Stimulated activated CD8-positive, alpha-beta memory T cell treated with anti-CD3 and anti-CD28 coated beads, Interleukin-2, amount 100 ng/mL, for 48 hours (primary cell): Measurements from ENCODE around the gene SPATA1.
"Not testable (repeated sequence)": the region's sequence is repeated elsewhere in the genome, so short reads cannot be mapped to it uniquely, and the experiment has no call there.

Experiments
- DNase-seq, 2 donors: peaks; one replicate each; pipeline ENCODE4 v3.0.0-alpha.2; 2020; ENCODE audit warnings: low read depth in 2 of 2

The SPATA1 gene, protein sequence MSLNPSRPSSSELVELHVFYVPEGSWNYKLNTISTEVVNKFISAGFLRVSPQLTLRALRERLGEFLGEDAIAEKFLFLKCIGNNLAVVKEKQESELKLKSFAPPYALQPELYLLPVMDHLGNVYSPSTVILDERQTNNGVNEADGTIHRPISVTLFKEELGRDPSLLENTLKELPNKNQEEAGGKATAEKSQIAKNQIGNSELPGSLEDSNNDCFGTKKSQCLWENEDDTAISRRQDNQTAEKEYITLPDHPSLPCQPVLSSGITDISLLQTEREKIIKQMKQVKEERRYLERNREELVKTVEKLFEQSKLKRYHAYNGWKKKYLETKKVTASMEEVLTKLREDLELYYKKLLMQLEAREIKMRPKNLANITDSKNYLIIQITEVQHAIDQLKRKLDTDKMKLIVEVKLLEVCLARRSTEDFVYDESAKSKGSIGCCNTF

DNA sequence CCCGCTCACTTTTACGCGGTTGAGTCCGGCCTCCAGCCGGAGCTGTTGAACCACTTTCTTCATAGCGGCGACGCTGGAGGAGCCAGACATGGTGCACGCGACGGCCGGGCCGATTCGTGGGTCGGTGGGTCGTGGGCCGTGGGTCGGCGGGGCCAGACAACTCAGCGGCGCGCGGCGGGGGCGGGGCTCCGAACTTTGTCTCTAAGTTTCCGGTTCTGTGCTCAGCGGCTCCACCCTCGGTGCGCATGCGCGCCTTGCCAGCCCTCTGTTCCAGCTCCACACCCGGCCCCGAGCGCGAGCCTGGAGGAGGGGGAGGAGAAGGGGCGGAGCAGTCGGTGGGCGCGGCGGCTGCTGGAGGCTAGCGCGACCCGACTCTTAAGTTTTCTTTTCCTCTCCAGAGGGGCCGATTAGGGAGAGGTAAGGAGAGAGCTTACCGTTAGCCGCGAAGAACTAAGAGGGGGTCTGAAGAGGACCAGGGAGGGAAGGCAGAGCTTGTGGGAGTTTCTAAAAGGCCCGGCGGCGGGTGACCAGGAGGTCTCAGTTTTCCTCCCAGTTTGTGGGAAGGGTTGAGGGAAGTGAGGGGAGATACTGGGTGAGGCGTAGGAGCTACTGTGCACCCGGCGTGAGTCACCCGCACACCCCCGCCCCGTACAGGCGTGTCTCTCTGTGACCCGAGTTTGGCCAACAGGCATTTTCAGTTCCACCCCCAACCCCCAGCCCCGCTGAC is at the start of gene SPATA1, which contains the start of gene GNG5:
SPATA1 (plus strand) TSS at position 385 of the 727 bp plus-strand sequence. CDS start 9,974 bp downstream, outside the sequence.
GNG5 (minus strand) TSS at position 580 of the 727 bp plus-strand sequence; CDS start at position 90, 490 bp downstream.
- DNase-seq = peak; percentile 98

DNA sequence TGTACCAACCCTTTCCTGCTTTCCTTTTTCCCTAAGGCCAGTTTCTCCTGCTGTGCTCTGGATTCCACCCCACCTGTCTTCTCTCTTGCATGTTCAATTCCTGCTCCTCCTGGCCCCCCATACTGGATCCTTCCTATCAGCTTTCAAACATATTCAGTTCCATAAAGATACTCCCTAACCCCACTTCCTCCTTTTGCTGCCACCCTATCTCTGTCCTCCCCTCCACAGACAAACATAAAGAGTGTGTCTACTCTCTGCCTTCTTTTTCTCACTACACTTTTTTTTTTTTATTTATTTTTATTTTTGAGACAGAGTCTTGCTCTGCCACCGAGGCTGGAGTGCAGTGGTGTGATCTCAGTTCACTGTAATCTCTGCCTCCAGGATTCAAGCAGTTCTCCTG is 44.1 kb upstream of the SPATA1 start:
- no peak for DNase-seq

DNA sequence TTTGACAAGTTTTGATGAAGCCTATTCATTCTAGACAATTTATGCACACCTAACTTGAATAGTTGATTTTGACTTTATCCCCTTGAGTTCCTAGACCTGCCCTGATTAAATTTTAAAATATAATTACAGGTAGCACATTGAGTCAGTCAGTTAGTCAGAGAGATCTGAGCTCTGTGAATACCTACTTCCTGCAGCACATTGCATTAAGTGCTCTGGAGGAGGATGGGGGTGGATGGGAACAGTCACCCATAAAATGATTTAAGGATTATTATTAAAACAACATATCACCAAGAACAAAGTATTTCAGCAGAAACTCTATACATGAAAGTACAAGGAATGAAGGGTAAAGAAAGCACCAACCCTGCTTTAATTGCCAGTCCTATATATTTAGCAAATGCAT is 38.9 kb upstream of the SPATA1 start:
- no peak for DNase-seq

GRCh38 chr1:84476225-84476624 is 30.0 kb upstream of the SPATA1 start:
- no peak for DNase-seq

DNA sequence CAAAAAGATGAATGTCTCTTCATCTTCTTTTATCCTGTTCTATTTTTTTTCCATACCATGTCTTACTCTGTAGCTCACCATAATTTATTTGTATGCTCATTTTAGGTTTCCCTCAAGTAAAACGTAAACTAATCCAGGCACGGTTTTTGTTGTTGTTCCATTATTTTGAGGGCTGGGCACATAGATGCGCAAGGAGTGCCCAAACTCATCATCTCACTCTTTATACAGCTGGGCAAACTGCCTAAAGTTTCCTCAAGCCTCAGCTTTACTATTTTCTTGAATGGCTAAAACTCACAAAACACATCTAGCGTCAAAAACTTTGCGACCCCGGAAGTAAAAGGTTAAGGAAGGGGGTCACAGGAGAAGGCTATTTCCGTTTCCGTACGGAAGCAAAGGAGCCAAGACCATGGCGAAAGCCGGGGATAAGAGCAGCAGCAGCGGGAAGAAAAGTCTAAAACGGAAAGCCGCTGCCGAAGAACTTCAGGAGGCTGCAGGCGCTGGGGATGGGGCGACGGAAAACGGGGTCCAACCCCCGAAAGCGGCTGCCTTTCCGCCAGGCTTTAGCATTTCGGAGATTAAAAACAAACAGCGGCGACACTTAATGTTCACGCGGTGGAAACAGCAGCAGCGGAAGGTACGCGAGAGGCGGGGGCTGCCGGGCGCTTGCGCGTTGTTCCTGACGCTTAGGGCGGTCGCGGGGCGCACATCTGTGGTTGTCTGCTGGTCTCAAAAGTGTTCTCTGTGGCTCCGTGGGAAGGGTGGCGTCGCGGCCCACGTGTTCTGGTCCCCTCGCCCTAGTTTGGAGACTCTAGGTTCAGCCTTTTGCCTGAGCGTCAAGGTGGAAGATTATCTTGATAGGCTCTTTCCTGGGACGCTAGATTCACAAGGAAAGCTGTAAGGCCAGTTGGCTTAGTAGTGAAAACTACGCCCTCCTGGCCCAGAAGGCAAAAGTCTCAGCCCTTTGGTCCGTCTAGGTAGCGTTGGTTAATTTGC is 27.0 kb upstream of the SPATA1 start, which contains the start of gene RPF1:
RPF1 (plus strand) TSS at position 391 of the 993 bp plus-strand sequence; CDS start at position 407, 16 bp downstream.
- DNase-seq = peak; percentile 68

- no peak for DNase-seq
These were observed 26.2 kb upstream of the SPATA1 start for GRCh38 chr1:84479998-84480397.

- no peak for DNase-seq
These were observed 25.5 kb upstream of the SPATA1 start for GRCh38 chr1:84480650-84481049.

GRCh38 chr1:84481317-84481716 is 24.9 kb upstream of the SPATA1 start:
- no peak for DNase-seq

GRCh38 chr1:84488107-84488506 is 18.1 kb upstream of the SPATA1 start:
- no peak for DNase-seq

DNA sequence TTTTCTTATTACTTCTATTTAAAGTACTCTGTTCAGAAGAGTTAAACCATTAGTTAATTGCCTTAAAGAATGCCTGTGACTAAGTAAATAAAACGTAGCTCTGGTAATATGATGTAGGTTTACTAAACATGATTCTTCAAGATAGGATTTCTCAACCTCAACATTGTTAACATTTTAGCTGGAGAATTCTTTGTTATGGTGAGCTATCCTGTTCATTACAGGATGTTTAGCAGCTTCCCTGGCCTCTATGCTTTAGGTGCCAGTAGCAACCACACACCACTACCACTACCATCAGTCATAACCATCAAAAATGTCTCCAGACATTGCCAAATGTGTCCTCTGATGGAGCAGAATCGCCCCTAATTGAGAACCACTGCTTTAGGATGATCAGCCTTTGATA is 16.4 kb upstream of the SPATA1 start:
- DNase-seq = no peak

DNA sequence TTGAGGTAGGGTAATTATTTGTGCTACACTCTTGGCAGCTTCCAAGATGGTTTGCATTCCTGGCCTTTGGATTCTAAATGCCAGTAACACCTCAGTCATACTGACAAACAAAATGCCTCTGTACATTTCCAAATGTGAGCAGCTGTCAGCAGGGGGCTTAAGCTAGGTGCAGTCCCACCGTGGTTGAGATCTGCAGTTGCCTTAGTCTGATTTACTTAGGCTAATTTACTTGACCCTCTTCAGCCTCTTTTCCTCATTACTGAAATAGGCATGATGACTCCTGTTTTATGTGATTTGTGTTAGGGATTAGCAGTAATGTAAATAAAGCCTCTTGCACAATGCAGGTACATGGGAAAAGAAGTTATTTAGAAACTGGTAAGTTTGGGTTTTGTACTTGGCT is 13.5 kb upstream of the SPATA1 start:
- no peak for DNase-seq

- no peak for DNase-seq
These were observed 12.4 kb upstream of the SPATA1 start for GRCh38 chr1:84493747-84494146.

DNA sequence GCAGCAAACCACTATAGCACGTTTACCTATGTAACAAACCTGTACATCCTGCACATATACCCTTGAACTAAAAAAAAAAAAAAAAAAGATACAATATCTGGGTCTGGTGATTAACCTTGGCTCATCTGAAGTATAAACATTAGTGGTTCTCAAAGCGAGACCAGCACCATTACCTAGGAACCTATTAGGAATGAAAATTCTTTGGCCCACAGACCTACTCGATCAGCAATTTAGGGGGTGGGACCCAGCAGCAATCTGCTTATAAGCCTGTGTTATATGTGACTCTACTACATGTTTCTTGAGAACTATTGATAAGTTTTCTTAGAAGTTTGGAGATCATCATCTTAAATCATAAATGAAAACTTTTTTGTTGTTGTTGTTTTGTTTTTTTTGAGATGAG is 9.7 kb upstream of the SPATA1 start:
- no peak for DNase-seq

- DNase-seq = no peak
These were observed 8.4 kb upstream of the SPATA1 start for GRCh38 chr1:84497631-84498275.

GRCh38 chr1:84502927-84503326 is 3.3 kb upstream of the SPATA1 start:
- DNase-seq = no peak

- DNase-seq = no peak
These were observed 1.4 kb upstream of the SPATA1 start for GRCh38 chr1:84504580-84505492.

- no peak for DNase-seq
These were observed 639 bp upstream of the SPATA1 start for GRCh38 chr1:84505493-84506001.

DNA sequence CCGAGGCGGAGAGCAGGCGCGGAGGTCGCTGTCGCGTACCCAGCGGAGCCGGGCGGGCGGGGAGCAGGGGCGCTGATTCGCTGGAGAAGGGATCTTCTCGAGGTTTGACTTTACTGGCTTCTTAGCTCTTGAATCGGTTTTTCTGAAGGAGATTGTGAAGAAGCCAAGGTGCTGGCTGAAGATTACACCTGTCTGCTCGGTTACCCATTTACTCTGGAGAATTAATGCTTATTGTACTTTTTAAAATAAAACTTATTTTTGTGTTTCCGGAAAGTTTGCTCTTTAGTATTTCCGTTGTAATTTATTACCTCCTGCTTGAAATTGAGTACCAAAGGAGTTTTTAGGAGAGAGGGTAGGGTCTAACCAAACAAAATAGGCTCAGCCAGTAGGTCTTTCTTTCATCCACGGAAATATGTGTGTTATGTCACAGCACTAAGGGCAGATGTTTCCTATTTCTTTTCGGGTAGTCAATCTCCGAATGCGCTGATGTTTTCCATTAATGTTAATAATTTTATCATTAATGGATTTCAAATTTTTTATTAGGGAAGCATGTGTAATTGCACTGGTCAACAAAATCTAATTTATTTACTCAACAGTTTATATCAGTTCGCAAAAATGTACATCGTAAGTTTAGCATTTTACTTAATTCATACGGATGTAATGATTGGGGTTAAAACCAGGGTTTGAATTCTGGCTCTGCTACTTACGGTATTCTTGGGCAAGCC is 705 bp downstream of the SPATA1 start:
- no peak for DNase-seq

- DNase-seq = not testable (repeated sequence)
These were observed 1.7 kb downstream of the SPATA1 start for GRCh38 chr1:84507887-84508286.
